DMS53 (cell line): ENCODE results near the gene SLC66A3.
A peak's percentile ranks its signal among the peaks of the same experiment; 100 is the strongest.

Experiments used
- DNase-seq: peaks from one replicate; lab custom pipeline; 2025; lab: John Stamatoyannopoulos, UW

The SLC66A3 gene

GRCh38 chr2:11155381-11156035 lies at the start of gene SLC66A3:
Gene SLC66A3 (plus strand): TSS chr2:11155467. CDS start chr2:11155547, 80 bp downstream.
- peak; percentile 95 for DNase-seq

GRCh38 chr2:11109002-11109401 lies 46.3 kb upstream of the SLC66A3 start:
- no peak for DNase-seq

GRCh38 chr2:11112870-11113428 lies 42.3 kb upstream of the SLC66A3 start:
- DNase-seq = no peak

- DNase-seq = no peak
These were observed 37.5 kb upstream of the SLC66A3 start for GRCh38 chr2:11117776-11118175.

- DNase-seq = no peak
These were observed 36.5 kb upstream of the SLC66A3 start for GRCh38 chr2:11118761-11119160.

GRCh38 chr2:11121099-11121822 lies 34.0 kb upstream of the SLC66A3 start:
- DNase-seq = peak; percentile 65

GRCh38 chr2:11121823-11122155 lies 33.5 kb upstream of the SLC66A3 start:
- DNase-seq = no peak

GRCh38 chr2:11122380-11122779 lies 32.9 kb upstream of the SLC66A3 start:
- DNase-seq = no peak

GRCh38 chr2:11123001-11123809 lies 32.1 kb upstream of the SLC66A3 start:
- no peak for DNase-seq

- peak; percentile 90 for DNase-seq
These were observed 31.2 kb upstream of the SLC66A3 start for GRCh38 chr2:11123856-11124759.

- DNase-seq = no peak
These were observed 30.6 kb upstream of the SLC66A3 start for GRCh38 chr2:11124760-11125068.

GRCh38 chr2:11127761-11128160 lies 27.5 kb upstream of the SLC66A3 start:
- no peak for DNase-seq

GRCh38 chr2:11128243-11128951 lies 26.9 kb upstream of the SLC66A3 start:
- peak; percentile 74 for DNase-seq

GRCh38 chr2:11129598-11130449 lies 25.4 kb upstream of the SLC66A3 start:
- DNase-seq = peak; percentile 88

GRCh38 chr2:11131166-11131920 lies 23.9 kb upstream of the SLC66A3 start:
- no peak for DNase-seq

- DNase-seq = no peak
These were observed 23.1 kb upstream of the SLC66A3 start for GRCh38 chr2:11132036-11132671.

GRCh38 chr2:11133238-11133935 lies 21.9 kb upstream of the SLC66A3 start:
- DNase-seq = peak; percentile 64

- no peak for DNase-seq
These were observed 21.3 kb upstream of the SLC66A3 start for GRCh38 chr2:11133936-11134320.
